ENCODE data around the gene FNIP2. TPM values are rescaled to one million over a fixed set of nuclear protein-coding genes. Genes with fewer than 3 reads are reported as not detected.
"Not testable (repeated sequence)": the region's sequence is repeated elsewhere in the genome, so short reads cannot be mapped to it uniquely, and the experiment has no call there.

The FNIP2 gene
- total RNA-seq, 6 donors from 2014 or later: 70.4 to 103 (median 83.2) TPM

DNA sequence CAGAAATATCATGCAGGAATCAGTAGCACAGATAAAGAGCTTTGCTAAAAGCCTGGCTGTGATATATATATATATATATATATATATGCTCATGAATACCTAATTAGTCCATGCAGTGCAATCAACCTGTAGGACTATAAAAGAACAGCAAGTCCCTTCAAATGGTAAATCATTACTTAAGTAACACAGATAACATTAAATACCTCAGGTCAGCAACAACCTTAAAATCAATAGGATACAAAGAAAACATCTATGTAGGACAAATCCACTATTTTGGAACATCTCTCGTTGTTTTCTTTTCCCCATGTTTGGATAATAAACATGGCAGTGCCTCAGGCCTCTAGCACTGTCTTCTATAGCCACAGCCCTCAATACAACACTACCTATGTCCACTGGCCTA lies 106.6 kb downstream of the FNIP2 start:
- H3K36me3 ChIP-seq: peaks cover 9 to 30% (median 20%) of the 10 kb centered on the region in 4 donors
- H3K27ac ChIP-seq: no peak overlapping the region
- no peak for DNase-seq
- WGBS, 2 donors: 84 to 88% methylated on average over 1 of the region's 1 CpG
- H3K27me3 ChIP-seq: no peaks in the 10 kb centered on the region
- no peak overlapping the region for H3K4me3 ChIP-seq
- ATAC-seq (ENCODE audit: low FRiP score in 2 of 2): no peak
- no peaks in the 10 kb centered on the region for H3K4me1 ChIP-seq
- H3K9me3 ChIP-seq: no peaks in the 10 kb centered on the region
- no peak for TF ChIP-seq CTCF (IDR thresholded peaks at IDR 0.05)

- H3K36me3 ChIP-seq: peaks cover 7 to 26% (median 15%) of the 10 kb centered on the region in 4 donors
- H3K4me3 ChIP-seq: no peak overlapping the region
- WGBS, 2 donors: 85% methylated on average over 4 of the region's 4 CpGs
- no peaks in the 10 kb centered on the region for H3K27me3 ChIP-seq
- H3K4me1 ChIP-seq: no peaks in the 10 kb centered on the region
- DNase-seq (no peak), ATAC-seq (ENCODE audit: low FRiP score in 2 of 2) (no peak)
- TF ChIP-seq EP300 (IDR thresholded peaks at IDR 0.05): no peak
- TF ChIP-seq CTCF (IDR thresholded peaks at IDR 0.05): no peak
- TF ChIP-seq POLR2A (IDR thresholded peaks at IDR 0.05): no peak
- TF ChIP-seq POLR2AphosphoS5 (IDR thresholded peaks at IDR 0.05): no peak
- H3K27ac ChIP-seq: no peak overlapping the region
- no peaks in the 10 kb centered on the region for H3K9me3 ChIP-seq
These were observed 108.2 kb downstream of the FNIP2 start for GRCh38 chr4:158877069-158877468.

DNA sequence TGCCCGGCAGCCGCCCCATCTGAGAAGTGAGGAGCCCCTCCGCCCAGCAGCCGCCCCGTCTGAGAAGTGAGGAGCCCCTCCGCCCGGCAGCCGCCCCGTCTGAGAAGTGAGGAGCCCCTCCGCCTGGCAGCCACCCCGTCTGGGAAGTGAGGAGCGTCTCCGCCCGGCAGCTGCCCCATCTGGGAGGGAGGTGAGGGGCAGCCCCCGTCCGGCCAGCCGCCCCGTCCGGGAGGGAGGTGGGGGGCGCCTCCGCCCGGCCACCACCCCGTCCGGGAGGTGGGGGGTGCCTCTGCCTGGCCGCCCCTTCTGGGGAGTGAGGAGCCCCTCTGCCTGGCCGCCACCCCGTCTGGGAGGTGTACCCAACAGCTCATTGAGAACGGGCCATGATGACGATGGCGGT lies 113.3 kb downstream of the FNIP2 start:
- not testable (repeated sequence) for H3K4me3 ChIP-seq; H3K27ac ChIP-seq; ATAC-seq (ENCODE audit: low FRiP score in 2 of 2); H3K27me3 ChIP-seq; H3K4me1 ChIP-seq; H3K9me3 ChIP-seq
- DNase-seq: peak in 1 of 2 donors; percentile 56
- 96 to 100% methylated on average over 6 to 10 of the region's 30 CpGs for WGBS, 2 donors
- peaks cover 4 to 15% (median 10%) of the 10 kb centered on the region in 4 donors for H3K36me3 ChIP-seq

DNA sequence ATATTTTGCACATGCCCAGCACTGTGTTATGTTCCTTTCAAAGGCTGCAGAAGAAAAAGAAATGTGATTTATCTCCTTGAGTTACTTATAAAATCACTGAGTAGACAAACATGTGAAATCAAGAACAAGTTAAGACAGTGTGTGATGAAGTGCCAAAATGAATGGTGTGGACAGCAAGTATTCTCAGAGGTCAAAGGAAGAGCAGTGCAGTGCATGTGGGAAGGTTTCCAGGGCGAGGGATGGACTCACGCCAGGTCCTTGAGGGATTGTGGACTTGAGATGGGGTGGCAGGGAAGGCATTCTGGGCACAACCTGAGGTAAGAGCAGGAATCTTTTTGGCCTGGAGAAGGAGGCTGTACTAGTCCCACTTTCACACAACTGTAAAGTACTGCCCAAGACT lies 115.5 kb downstream of the FNIP2 start:
- Histone ChIP-seq H3K4me1 (no peaks in the 10 kb centered on the region), H3K36me3 (peaks cover 0 to 9% (median 2%) of the 10 kb centered on the region in 4 donors), H3K4me3 (no peak overlapping the region), H3K27ac (no peak overlapping the region), H3K9me3 (no peaks in the 10 kb centered on the region), H3K27me3 (no peaks in the 10 kb centered on the region)
- TF ChIP-seq EP300 (IDR thresholded peaks at IDR 0.05): no peak
- no peak for TF ChIP-seq POLR2AphosphoS5 (IDR thresholded peaks at IDR 0.05)
- no peak for TF ChIP-seq CTCF (IDR thresholded peaks at IDR 0.05)
- TF ChIP-seq POLR2A (IDR thresholded peaks at IDR 0.05): no peak
- 77 to 78% methylated on average over 2 of the region's 2 CpGs for WGBS, 2 donors
- DNase-seq (no peak), ATAC-seq (ENCODE audit: low FRiP score in 2 of 2) (no peak)

GRCh38 chr4:158885564-158885963 lies 116.7 kb downstream of the FNIP2 start:
- DNase-seq: no peak
- Histone ChIP-seq H3K36me3 (peaks cover 0 to 9% (median 4%) of the 10 kb centered on the region in 4 donors), H3K9me3 (no peaks in the 10 kb centered on the region), H3K27ac (no peak overlapping the region), H3K27me3 (no peaks in the 10 kb centered on the region), H3K4me1 (no peaks in the 10 kb centered on the region), H3K4me3 (no peak overlapping the region)
- no peak for ATAC-seq (ENCODE audit: low FRiP score in 2 of 2)
- TF ChIP-seq CTCF (IDR thresholded peaks at IDR 0.05) (no peak), POLR2AphosphoS5 (IDR thresholded peaks at IDR 0.05) (no peak), POLR2A (IDR thresholded peaks at IDR 0.05) (no peak), EP300 (IDR thresholded peaks at IDR 0.05) (no peak)
- 91 to 98% methylated on average over 5 of the region's 5 CpGs for WGBS, 2 donors

Data from upper lobe of left lung (tissue), 6 donors.